HepG2 (cell line): ENCODE measurements around the gene NNAT. TPM values are rescaled to one million over a fixed set of nuclear protein-coding genes. Genes with fewer than 3 reads are reported as not detected.
A peak's percentile ranks its signal among the peaks of the same experiment; 100 is the strongest.

Experiments
- ARNT ChIP-seq: fragments of 450-650 bp; IDR thresholded peaks from 2 replicates; pipeline ENCODE4 v1.6.1; 2017
- EP300 ChIP-seq, 3 experiments: sonication (generic) in 1 of 3; formaldehyde crosslinking in 1 of 3; IDR thresholded peaks; 2 replicates each; pipeline versions ENCODE4 v1.5.1 to v1.6.1; 2011 to 2020; ENCODE audit warnings: low read depth in 2 of 3, low read length in 2 of 3, borderline replicate concordance in 1 of 3, improper control_type of control experiment in 1 of 3, mild to moderate bottlenecking in 1 of 3, missing genetic modification reagents in 1 of 3, moderate library complexity in 1 of 3
- JUN ChIP-seq: sonication (generic); formaldehyde crosslinking; IDR thresholded peaks from 2 replicates; pipeline ENCODE4 v1.4.0; 2020; ENCODE audit warnings: mild to moderate bottlenecking, missing genetic modification reagents
- MED8 ChIP-seq: sonication (generic); formaldehyde crosslinking; IDR thresholded peaks from 2 replicates; pipeline ENCODE4 v1.8.1; 2023; ENCODE audit warnings: mild to moderate bottlenecking, missing genetic modification reagents; ENCODE audit not compliant: insufficient replicate concordance
- NCOA1 ChIP-seq: sonication (generic); formaldehyde crosslinking; IDR thresholded peaks from 2 replicates; pipeline ENCODE4 v1.9.0; 2021; ENCODE audit warnings: missing genetic modification reagents
- NCOA2 ChIP-seq: sonication (generic); formaldehyde crosslinking; IDR thresholded peaks from 2 replicates; pipeline ENCODE4 v1.8.0; 2022; ENCODE audit warnings: inconsistent platforms
- NCOA5 ChIP-seq: sonication (generic); formaldehyde crosslinking; IDR thresholded peaks from 2 replicates; pipeline ENCODE4 v1.4.0; 2020; ENCODE audit warnings: missing genetic modification reagents
- NFE2L2 ChIP-seq: fragments of 150-350 bp; IDR thresholded peaks from 2 replicates; pipeline ENCODE4 v1.6.1; 2014; ENCODE audit warnings: low read length
- NR2F6 ChIP-seq, 2 experiments: IDR thresholded peaks; 2 replicates each; pipeline ENCODE4 v1.6.1; 2016; ENCODE audit warnings: antibody characterized with exemption in 1 of 2, mild to moderate bottlenecking in 1 of 2
- PAX8 ChIP-seq: sonication (generic); formaldehyde crosslinking; IDR thresholded peaks from 2 replicates; pipeline ENCODE4 v1.8.0; 2022; ENCODE audit warnings: mild to moderate bottlenecking, missing genetic modification reagents, borderline replicate concordance
- RAD21 ChIP-seq: fragments of 450-650 bp; formaldehyde crosslinking; IDR thresholded peaks from 2 replicates; pipeline ENCODE4 v1.5.0; 2020; ENCODE audit warnings: mild to moderate bottlenecking
- RORA ChIP-seq: sonication (generic); formaldehyde crosslinking; IDR thresholded peaks from 2 replicates; pipeline ENCODE4 v1.5.0; 2020; ENCODE audit warnings: mild to moderate bottlenecking, missing genetic modification reagents, moderate library complexity
- SAFB2 ChIP-seq: sonication (generic); formaldehyde crosslinking; IDR thresholded peaks from 2 replicates; pipeline ENCODE4 v1.5.1; 2020; ENCODE audit warnings: missing genetic modification reagents, low read depth, mild to moderate bottlenecking, borderline replicate concordance
- SAP130 ChIP-seq: IDR thresholded peaks from 2 replicates; pipeline ENCODE4 v1.6.1; 2016; ENCODE audit warnings: low read depth
- TCF12 ChIP-seq, 2 experiments: fragments of 450-650 bp in 1 of 2; sonication (generic) in 1 of 2; formaldehyde crosslinking in 1 of 2; IDR thresholded peaks; 2 replicates each; pipeline versions ENCODE4 v1.6.1 to v1.8.0; 2017 to 2022; ENCODE audit warnings: antibody characterized with exemption in 1 of 2, mild to moderate bottlenecking in 1 of 2, missing genetic modification reagents in 1 of 2, moderate library complexity in 1 of 2
- TEAD2 ChIP-seq: sonication (generic); formaldehyde crosslinking; IDR thresholded peaks from 2 replicates; pipeline ENCODE4 v1.9.0; 2021; ENCODE audit warnings: missing genetic modification reagents
- THAP11 ChIP-seq: IDR thresholded peaks from 2 replicates; pipeline ENCODE4 v1.6.1; 2016; ENCODE audit warnings: missing biosample characterization, missing genetic modification reagents
- ZFP36 ChIP-seq: fragments of 150-350 bp; IDR thresholded peaks from 2 replicates; pipeline ENCODE4 v1.6.1; 2018; ENCODE audit warnings: borderline replicate concordance, low read length, low read depth; ENCODE audit not compliant: partially characterized antibody
- ZKSCAN5 ChIP-seq: sonication (generic); formaldehyde crosslinking; IDR thresholded peaks from 2 replicates; pipeline ENCODE4 v1.5.1; 2020; ENCODE audit warnings: mild to moderate bottlenecking, missing genetic modification reagents
- ZNF709 ChIP-seq: sonication (generic); formaldehyde crosslinking; IDR thresholded peaks from 2 replicates; pipeline ENCODE4 v1.5.0; 2020; ENCODE audit warnings: mild to moderate bottlenecking, missing genetic modification reagents
- polyA plus RNA-seq, 8 experiments: library from polyadenylated mRNA; depleted of rRNA in 3 of 8; stranded (reverse) in 7 of 8; unstranded in 1 of 8; fragments of >200 nt; fragmentation: Illumina TruSeq in 4 of 8; extraction: Trizol in 4 of 8; gene quantifications; 2 replicates each; pipeline versions ENCODE4 v1.2.1 to v1.2.3, GENCODE V29; 2011 to 2016; ENCODE audit warnings: low read depth in 4 of 8, missing spikeins in 1 of 8, mixed read lengths in 1 of 8; ENCODE audit not compliant: insufficient read depth in 1 of 8
- total RNA-seq, 5 experiments: library from RNA; depleted of rRNA; stranded (reverse); fragments of >200 nt; fragmentation: Illumina TruSeq; extraction: Trizol; gene quantifications; 2 replicates each; pipeline ENCODE4 v1.2.3, GENCODE V29; 2016; ENCODE audit warnings: low read depth in 1 of 5
- TF ChIP-seq, protein P1 (sequence below): IDR thresholded peaks from 2 replicates; pipeline ENCODE4 v1.6.1; 2016; ENCODE audit warnings: low read depth
- TF ChIP-seq, protein P2 (sequence below): sonication (generic); formaldehyde crosslinking; IDR thresholded peaks from 2 replicates; pipeline ENCODE4 v1.8.0; 2022; ENCODE audit warnings: missing genetic modification reagents, mild to moderate bottlenecking, moderate library complexity, borderline replicate concordance
- TF ChIP-seq, protein P3 (sequence below): sonication (generic); formaldehyde crosslinking; IDR thresholded peaks from 2 replicates; pipeline ENCODE4 v1.4.0; 2020; ENCODE audit warnings: missing genetic modification reagents

The NNAT gene
- total and polyA plus RNA-seq, 2 of the 13 experiments (the other 11 are each of a cell fraction or from before 2014, with no cell fraction given): not detected

DNA sequence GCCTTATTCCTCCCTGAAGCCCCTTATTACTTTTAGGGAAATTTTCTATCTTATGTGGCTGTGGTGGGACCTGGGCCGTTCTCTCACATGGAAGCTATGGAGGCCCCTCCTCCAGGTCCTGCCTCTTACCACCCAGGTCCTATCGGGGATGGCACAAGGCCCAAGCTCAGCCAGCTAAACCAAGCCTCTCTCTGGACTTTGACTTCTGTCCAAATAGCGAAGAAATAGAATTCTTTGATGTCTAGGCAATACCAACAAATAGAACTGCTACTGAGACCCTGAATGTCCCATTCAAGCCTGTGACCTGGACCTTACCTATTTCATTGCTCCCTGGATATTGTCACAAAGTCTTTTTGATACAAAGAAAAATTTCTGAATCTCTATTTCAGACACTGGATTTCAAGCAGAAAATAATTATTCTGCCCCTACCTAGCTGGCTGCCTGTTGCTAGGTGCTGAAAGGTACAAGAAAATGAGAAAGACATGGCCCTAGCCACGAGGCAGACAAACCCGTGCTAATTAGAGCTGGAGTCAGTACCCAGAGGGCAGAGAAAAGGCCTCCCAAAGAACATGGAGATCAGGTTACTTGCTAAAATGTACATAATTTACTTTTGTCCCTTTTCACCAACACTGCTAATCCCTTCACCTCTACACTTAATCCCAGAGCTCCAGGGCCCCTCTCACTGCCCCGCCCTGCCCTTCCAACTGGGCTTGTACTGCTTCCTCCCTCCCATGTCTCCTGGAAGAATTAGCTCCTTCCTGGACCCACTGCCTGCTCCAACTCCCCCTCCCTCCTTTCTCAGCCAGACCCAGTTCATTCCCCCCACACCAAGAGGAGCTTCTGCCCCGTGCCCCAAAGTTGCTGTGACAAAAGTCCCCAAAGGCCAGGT lies 15.5 kb upstream of the NNAT start (continued):
- TF ChIP-seq ZFP36 (no peak), ARNT (no peak), MED8 (CRISPR knock-in tag) (no peak), PAX8 (CRISPR knock-in tag) (no peak), RAD21 (no peak), NCOA2 (0 out of 2 replicates have a peak, but pooled peaks have one; percentile 11), ZNF709 (no peak), TEAD2 (no peak), JUN (CRISPR knock-in tag) (no peak), EP300 (IDR thresholded peaks at IDR 0.05; ENCODE audit: low read depth in 2 of 2, low read length in 2 of 2) (peak in 1 of 2 experiments; percentile 77; a peak in 3 of 4 replicates), EP300 (CRISPR knock-in tag; IDR thresholded peaks at IDR 0.05; ENCODE audit: borderline replicate concordance) (no peak), NCOA1 (CRISPR knock-in tag) (0 out of 2 replicates have a peak, but pooled peaks have one; percentile 18), THAP11 (CRISPR knock-in tag) (0 out of 2 replicates have a peak, but pooled peaks have one; percentile 29), ZKSCAN5 (no peak), TCF12 (IDR thresholded peaks at IDR 0.05) (no peak), TCF12 (CRISPR knock-in tag; IDR thresholded peaks at IDR 0.05) (no peak), NCOA5 (CRISPR knock-in tag) (no peak), NR2F6 (IDR thresholded peaks at IDR 0.05) (peak; percentile 49; the same call in 1 of the 2 replicates), NR2F6 (CRISPR knock-in tag; IDR thresholded peaks at IDR 0.05) (no peak), NFE2L2 (no peak), RORA (CRISPR knock-in tag) (peak; percentile 62; the same call in 1 of the 2 replicates), SAP130 (CRISPR knock-in tag) (peak; percentile 27), SAFB2 (CRISPR knock-in tag) (no peak)
- TF ChIP-seq, protein P1, sequence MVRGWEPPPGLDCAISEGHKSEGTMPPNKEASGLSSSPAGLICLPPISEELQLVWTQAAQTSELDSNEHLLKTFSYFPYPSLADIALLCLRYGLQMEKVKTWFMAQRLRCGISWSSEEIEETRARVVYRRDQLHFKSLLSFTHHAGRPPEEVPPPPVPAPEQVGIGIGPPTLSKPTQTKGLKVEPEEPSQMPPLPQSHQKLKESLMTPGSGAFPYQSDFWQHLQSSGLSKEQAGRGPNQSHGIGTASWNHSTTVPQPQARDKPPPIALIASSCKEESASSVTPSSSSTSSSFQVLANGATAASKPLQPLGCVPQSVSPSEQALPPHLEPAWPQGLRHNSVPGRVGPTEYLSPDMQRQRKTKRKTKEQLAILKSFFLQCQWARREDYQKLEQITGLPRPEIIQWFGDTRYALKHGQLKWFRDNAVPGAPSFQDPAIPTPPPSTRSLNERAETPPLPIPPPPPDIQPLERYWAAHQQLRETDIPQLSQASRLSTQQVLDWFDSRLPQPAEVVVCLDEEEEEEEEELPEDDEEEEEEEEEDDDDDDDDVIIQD (CRISPR knock-in tag): peak; percentile 30; the same call in 1 of the 2 replicates
- TF ChIP-seq, protein P2, sequence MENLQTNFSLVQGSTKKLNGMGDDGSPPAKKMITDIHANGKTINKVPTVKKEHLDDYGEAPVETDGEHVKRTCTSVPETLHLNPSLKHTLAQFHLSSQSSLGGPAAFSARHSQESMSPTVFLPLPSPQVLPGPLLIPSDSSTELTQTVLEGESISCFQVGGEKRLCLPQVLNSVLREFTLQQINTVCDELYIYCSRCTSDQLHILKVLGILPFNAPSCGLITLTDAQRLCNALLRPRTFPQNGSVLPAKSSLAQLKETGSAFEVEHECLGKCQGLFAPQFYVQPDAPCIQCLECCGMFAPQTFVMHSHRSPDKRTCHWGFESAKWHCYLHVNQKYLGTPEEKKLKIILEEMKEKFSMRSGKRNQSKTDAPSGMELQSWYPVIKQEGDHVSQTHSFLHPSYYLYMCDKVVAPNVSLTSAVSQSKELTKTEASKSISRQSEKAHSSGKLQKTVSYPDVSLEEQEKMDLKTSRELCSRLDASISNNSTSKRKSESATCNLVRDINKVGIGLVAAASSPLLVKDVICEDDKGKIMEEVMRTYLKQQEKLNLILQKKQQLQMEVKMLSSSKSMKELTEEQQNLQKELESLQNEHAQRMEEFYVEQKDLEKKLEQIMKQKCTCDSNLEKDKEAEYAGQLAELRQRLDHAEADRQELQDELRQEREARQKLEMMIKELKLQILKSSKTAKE (CRISPR knock-in tag): peak; percentile 20; the same call in 1 of the 2 replicates
- TF ChIP-seq, protein P3, sequence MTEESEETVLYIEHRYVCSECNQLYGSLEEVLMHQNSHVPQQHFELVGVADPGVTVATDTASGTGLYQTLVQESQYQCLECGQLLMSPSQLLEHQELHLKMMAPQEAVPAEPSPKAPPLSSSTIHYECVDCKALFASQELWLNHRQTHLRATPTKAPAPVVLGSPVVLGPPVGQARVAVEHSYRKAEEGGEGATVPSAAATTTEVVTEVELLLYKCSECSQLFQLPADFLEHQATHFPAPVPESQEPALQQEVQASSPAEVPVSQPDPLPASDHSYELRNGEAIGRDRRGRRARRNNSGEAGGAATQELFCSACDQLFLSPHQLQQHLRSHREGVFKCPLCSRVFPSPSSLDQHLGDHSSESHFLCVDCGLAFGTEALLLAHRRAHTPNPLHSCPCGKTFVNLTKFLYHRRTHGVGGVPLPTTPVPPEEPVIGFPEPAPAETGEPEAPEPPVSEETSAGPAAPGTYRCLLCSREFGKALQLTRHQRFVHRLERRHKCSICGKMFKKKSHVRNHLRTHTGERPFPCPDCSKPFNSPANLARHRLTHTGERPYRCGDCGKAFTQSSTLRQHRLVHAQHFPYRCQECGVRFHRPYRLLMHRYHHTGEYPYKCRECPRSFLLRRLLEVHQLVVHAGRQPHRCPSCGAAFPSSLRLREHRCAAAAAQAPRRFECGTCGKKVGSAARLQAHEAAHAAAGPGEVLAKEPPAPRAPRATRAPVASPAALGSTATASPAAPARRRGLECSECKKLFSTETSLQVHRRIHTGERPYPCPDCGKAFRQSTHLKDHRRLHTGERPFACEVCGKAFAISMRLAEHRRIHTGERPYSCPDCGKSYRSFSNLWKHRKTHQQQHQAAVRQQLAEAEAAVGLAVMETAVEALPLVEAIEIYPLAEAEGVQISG (CRISPR knock-in tag): 0 out of 2 replicates have a peak, but pooled peaks have one; percentile 11
